SH-SY5Y (cell line): Measurements from ENCODE around the gene KRT72.

ENCODE experiments used
- GATA2 ChIP-seq: IDR thresholded peaks from 2 replicates; pipeline ENCODE4 v1.6.1; 2011; ENCODE audit warnings: mild to moderate bottlenecking, low read depth, low read length
- GATA3 ChIP-seq: IDR thresholded peaks from 2 replicates; pipeline ENCODE4 v1.6.1; 2011; ENCODE audit warnings: low read depth, mild to moderate bottlenecking, low read length, moderate library complexity

GRCh38 chr12:52628111-52628507 lies 26.8 kb upstream of the KRT72 start:
- no peak for TF ChIP-seq GATA3
- no peak for TF ChIP-seq GATA2
